Measurements from ENCODE around the gene SCAMP2.

- TF ChIP-seq REST (IDR thresholded peaks at IDR 0.05; ENCODE audit: low read depth) (no peak), MAX (IDR thresholded peaks at IDR 0.05) (no peak)
Measured at GRCh38 chr15:74857082-74857655, 16.0 kb downstream of the SCAMP2 start.

All from Ishikawa (cell line).